ENCODE measurements around the gene BRME1.

DNA sequence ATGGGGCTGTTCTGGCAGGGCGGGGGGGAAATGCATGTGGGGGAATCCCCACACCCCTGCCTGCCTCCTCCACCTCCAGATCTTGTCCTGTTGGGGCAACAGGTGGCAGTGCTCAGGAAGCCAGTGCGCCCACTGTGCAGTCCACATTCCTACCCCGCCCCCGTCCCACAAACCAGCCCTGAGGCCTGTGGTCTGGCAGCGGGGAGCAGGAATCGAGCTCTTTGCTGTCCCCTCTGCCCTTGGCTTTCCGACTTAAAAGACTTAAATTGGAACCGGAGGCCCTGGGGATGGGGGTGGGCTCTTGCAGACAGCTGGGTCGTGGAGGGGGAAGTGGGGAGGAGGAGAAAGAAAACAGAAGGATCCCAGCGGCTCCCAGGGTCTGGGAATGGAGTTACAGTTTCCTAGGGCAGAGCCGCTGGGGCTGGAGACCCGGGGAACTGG lies 24.6 kb downstream of the BRME1 start:
- TF ChIP-seq, protein P1, sequence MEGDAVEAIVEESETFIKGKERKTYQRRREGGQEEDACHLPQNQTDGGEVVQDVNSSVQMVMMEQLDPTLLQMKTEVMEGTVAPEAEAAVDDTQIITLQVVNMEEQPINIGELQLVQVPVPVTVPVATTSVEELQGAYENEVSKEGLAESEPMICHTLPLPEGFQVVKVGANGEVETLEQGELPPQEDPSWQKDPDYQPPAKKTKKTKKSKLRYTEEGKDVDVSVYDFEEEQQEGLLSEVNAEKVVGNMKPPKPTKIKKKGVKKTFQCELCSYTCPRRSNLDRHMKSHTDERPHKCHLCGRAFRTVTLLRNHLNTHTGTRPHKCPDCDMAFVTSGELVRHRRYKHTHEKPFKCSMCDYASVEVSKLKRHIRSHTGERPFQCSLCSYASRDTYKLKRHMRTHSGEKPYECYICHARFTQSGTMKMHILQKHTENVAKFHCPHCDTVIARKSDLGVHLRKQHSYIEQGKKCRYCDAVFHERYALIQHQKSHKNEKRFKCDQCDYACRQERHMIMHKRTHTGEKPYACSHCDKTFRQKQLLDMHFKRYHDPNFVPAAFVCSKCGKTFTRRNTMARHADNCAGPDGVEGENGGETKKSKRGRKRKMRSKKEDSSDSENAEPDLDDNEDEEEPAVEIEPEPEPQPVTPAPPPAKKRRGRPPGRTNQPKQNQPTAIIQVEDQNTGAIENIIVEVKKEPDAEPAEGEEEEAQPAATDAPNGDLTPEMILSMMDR (IDR thresholded peaks at IDR 0.05; ENCODE audit: poor library complexity, severe bottlenecking): no peak
- TF ChIP-seq EZH2 (IDR thresholded peaks at IDR 0.05; ENCODE audit: borderline replicate concordance, insufficient read depth, low read length, poor library complexity, severe bottlenecking): no peak
- TF ChIP-seq POLR2AphosphoS5 (IDR thresholded peaks at IDR 0.05): no peak
